Transverse colon (tissue), 4 donors: ENCODE results near the gene EGLN2. TPM values are rescaled to one million over a fixed set of nuclear protein-coding genes. Genes with fewer than 3 reads are reported as not detected.
"Not testable (repeated sequence)": the region's sequence is repeated elsewhere in the genome, so short reads cannot be mapped to it uniquely, and the experiment has no call there.

ENCODE experiments used
- DNase-seq: peaks from one replicate; pipeline ENCODE4 v3.0.0-alpha.2; 2019
- H3K27ac ChIP-seq, 4 donors: fragments of 200-600 bp; sonication (generic); 2 replicates each; pipeline ENCODE4 v1.5.1; 2016 to 2018; ENCODE audit warnings: inconsistent platforms in 4 of 4
- H3K27me3 ChIP-seq: fragments of 200-600 bp; sonication (generic); 2 replicates; pipeline ENCODE4 v1.5.1; 2017; ENCODE audit warnings: inconsistent platforms
- H3K36me3 ChIP-seq, 4 donors: fragments of 200-600 bp; sonication (generic); 2 replicates each; pipeline ENCODE4 v1.5.1; 2017 to 2019; ENCODE audit warnings: inconsistent platforms in 4 of 4
- H3K4me1 ChIP-seq, 4 donors: fragments of 200-600 bp; sonication (generic); 2 replicates each; pipeline ENCODE4 v1.5.1; 2017 to 2020; ENCODE audit warnings: inconsistent platforms in 4 of 4
- H3K4me3 ChIP-seq, 4 donors: fragments of 200-600 bp; sonication (generic); 1 replicate in 1 of 4; 2 replicates in 3 of 4; pipeline versions ENCODE4 v1.5.1 to v1.6.1; 2017 to 2019; ENCODE audit warnings: inconsistent platforms in 4 of 4
- H3K9me3 ChIP-seq, 2 donors: fragments of 200-600 bp; sonication (generic); 2 replicates each; pipeline ENCODE4 v1.5.1; 2017 to 2019; ENCODE audit warnings: inconsistent platforms in 2 of 2
- CTCF ChIP-seq, 5 experiments: fragments of 200-600 bp in 3 of 5; fragments of 450-650 bp in 2 of 5; sonication (generic) in 3 of 5; IDR thresholded peaks; 1 replicate in 2 of 5; 2 replicates in 3 of 5; pipeline ENCODE4 v1.5.1; 2016 to 2017; ENCODE audit warnings: antibody characterized with exemption in 5 of 5, inconsistent platforms in 3 of 5, mild to moderate bottlenecking in 2 of 5, moderate library complexity in 1 of 5
- EP300 ChIP-seq: sonication (generic); formaldehyde crosslinking; IDR thresholded peaks from one replicate; pipeline ENCODE4 v1.6.1; 2017; ENCODE audit warnings: antibody characterized with exemption, low read depth
- POLR2A ChIP-seq: fragments of 450-650 bp; IDR thresholded peaks from one replicate; pipeline ENCODE4 v1.6.1; 2016; ENCODE audit warnings: antibody characterized with exemption, mild to moderate bottlenecking, moderate library complexity
- POLR2AphosphoS5 ChIP-seq, 3 donors: sonication (generic); formaldehyde crosslinking; IDR thresholded peaks; one replicate each; pipeline ENCODE4 v1.6.1; 2016; ENCODE audit warnings: antibody characterized with exemption in 3 of 3
- WGBS, 2 donors: methylation state at CpG; one replicate each; pipeline ENCODE4 v1.1.5; 2018; ENCODE audit warnings: low coverage in 1 of 2; 5-methylcytosine and 5-hydroxymethylcytosine counted together
- in situ Hi-C, 4 donors: fragments of 200-750 bp; cut with MboI; loops; one replicate each; pipeline versions ENCODE4 v1.15.0 to v1.15.1; 2017; ENCODE audit warnings: low sequenced_read_pairs in 3 of 4, low pct_ligation_motif_present in 1 of 4, low pct_unique_long_range_greater_than_20kb in 1 of 4
- intact Hi-C: fragments of 100-400 bp; cut with DNase I; formaldehyde crosslinking; loops from one replicate; pipeline ENCODE4 v1.15.1; 2023; ENCODE audit warnings: low total_unique reads
- total RNA-seq, 4 donors: library from RNA; depleted of rRNA; stranded (reverse); fragments of >200 nt; gene quantifications; one replicate each; pipeline ENCODE4 v1.1.0, GENCODE V29; 2016

Gene EGLN2
- total RNA-seq, 4 donors from 2014 or later: 102 to 123 (median 115) TPM

GRCh38 chr19:40827386-40828247 lies 28.6 kb downstream of the EGLN2 start:
- in situ Hi-C loops: loop anchor here in 1 of 4 donors (10.0 kb wide), 1 partner anchor 163 kb away; no protein-coding TSS in a partner anchor
- 91 to 96% methylated on average over 12 to 22 of the region's 22 CpGs for WGBS, 2 donors
- TF ChIP-seq POLR2A (no peak), EP300 (no peak), POLR2AphosphoS5 (IDR thresholded peaks at IDR 0.05) (no peak), CTCF (IDR thresholded peaks at IDR 0.05) (no peak)
- Histone ChIP-seq H3K4me1 (peaks cover 0 to 30% (median 13%) of the 10 kb centered on the region in 4 donors), H3K36me3 (no peaks in the 10 kb centered on the region), H3K9me3 (no peaks in the 10 kb centered on the region), H3K4me3 (no peak overlapping the region), H3K27ac (no peak overlapping the region), H3K27me3 (no peaks in the 10 kb centered on the region)
- intact Hi-C loops: no loop called here
- no peak for DNase-seq

- no peak for TF ChIP-seq CTCF (IDR thresholded peaks at IDR 0.05)
- TF ChIP-seq EP300: no peak
- no peak for TF ChIP-seq POLR2AphosphoS5 (IDR thresholded peaks at IDR 0.05)
- TF ChIP-seq POLR2A: no peak
- Histone ChIP-seq H3K36me3 (no peaks in the 10 kb centered on the region), H3K9me3 (no peaks in the 10 kb centered on the region), H3K4me3 (no peak overlapping the region), H3K4me1 (peaks cover 0 to 28% (median 12%) of the 10 kb centered on the region in 4 donors), H3K27ac (no peak overlapping the region), H3K27me3 (no peaks in the 10 kb centered on the region)
- intact Hi-C loops: no loop called here
- in situ Hi-C loops: loop anchor here in 1 of 4 donors (10.0 kb wide), 1 partner anchor 164 kb away; no protein-coding TSS in a partner anchor
- no peak for DNase-seq
Observed at GRCh38 chr19:40829205-40829604, 30.2 kb downstream of the EGLN2 start.

GRCh38 chr19:40830741-40831140 lies 31.8 kb downstream of the EGLN2 start:
- H3K4me3 ChIP-seq, H3K27me3 ChIP-seq, intact Hi-C loops, H3K36me3 ChIP-seq, in situ Hi-C loops, DNase-seq, H3K9me3 ChIP-seq: not testable (repeated sequence)
- Histone ChIP-seq H3K27ac (peak overlapping the region in 1 of 4 donors; percentile 74), H3K4me1 (peaks cover 0 to 28% (median 12%) of the 10 kb centered on the region in 4 donors)
- 95 to 97% methylated on average over 15 to 16 of the region's 16 CpGs for WGBS, 2 donors

GRCh38 chr19:40831502-40832430 lies 32.8 kb downstream of the EGLN2 start:
- DNase-seq: peak; percentile 55
- TF ChIP-seq CTCF (IDR thresholded peaks at IDR 0.05) (no peak), EP300 (peak; percentile 7), POLR2A (no peak), POLR2AphosphoS5 (IDR thresholded peaks at IDR 0.05) (peak in 2 of 3 donors; percentile 47 to 71)

GRCh38 chr19:40832431-40832790 lies 33.4 kb downstream of the EGLN2 start:
- H3K4me3 ChIP-seq, in situ Hi-C loops, H3K27me3 ChIP-seq, H3K9me3 ChIP-seq, H3K36me3 ChIP-seq, intact Hi-C loops, DNase-seq: not testable (repeated sequence)
- peaks cover 0 to 28% (median 12%) of the 10 kb centered on the region in 4 donors for H3K4me1 ChIP-seq
- peak overlapping the region; percentile 71 to 83 (median 73) for H3K27ac ChIP-seq
- WGBS, 2 donors: 28 to 44% methylated on average over 4 of the region's 4 CpGs

More at GRCh38 chr19:40831502-40832430, 32.8 kb downstream of the EGLN2 start:
- WGBS, 2 donors: 30 to 43% methylated on average over 7 of the region's 7 CpGs
- in situ Hi-C loops (no loop called here), intact Hi-C loops (no loop called here)
- peak overlapping the region; percentile 71 to 83 (median 73) for H3K27ac ChIP-seq
- no peaks in the 10 kb centered on the region for H3K9me3 ChIP-seq
- H3K4me3 ChIP-seq: no peak overlapping the region
- no peaks in the 10 kb centered on the region for H3K27me3 ChIP-seq
- H3K36me3 ChIP-seq: no peaks in the 10 kb centered on the region
- peaks cover 0 to 28% (median 12%) of the 10 kb centered on the region in 4 donors for H3K4me1 ChIP-seq

GRCh38 chr19:40833728-40834533 lies 34.9 kb downstream of the EGLN2 start:
- in situ Hi-C loops, H3K27me3 ChIP-seq, H3K36me3 ChIP-seq, intact Hi-C loops, H3K9me3 ChIP-seq, DNase-seq, H3K4me3 ChIP-seq: not testable (repeated sequence)
- Histone ChIP-seq H3K4me1 (peaks cover 0 to 28% (median 12%) of the 10 kb centered on the region in 4 donors), H3K27ac (peak overlapping the region in 2 of 4 donors; percentile 30 to 45)
- 17 to 45% methylated on average over 1 to 7 of the region's 7 CpGs for WGBS, 2 donors
